HL-60 (cell line): Measurements from ENCODE around the gene PKNOX1.

Experiments
- CTCF ChIP-seq: IDR thresholded peaks from one replicate; pipeline ENCODE4 v1.5.1; 2011; ENCODE audit warnings: low read length, control low read depth, inconsistent platforms; ENCODE audit not compliant: insufficient read depth
- POLR2AphosphoS5 ChIP-seq: IDR thresholded peaks from 2 replicates; pipeline ENCODE4 v1.6.1; 2012; ENCODE audit warnings: low read depth

- TF ChIP-seq CTCF (no peak), POLR2AphosphoS5 (no peak)
Measured at GRCh38 chr21:43031121-43031619, 56.8 kb downstream of the PKNOX1 start.
